ENCODE measurements around the gene SPN.
"Not testable (repeated sequence)": the region's sequence is repeated elsewhere in the genome, so short reads cannot be mapped to it uniquely, and the experiment has no call there.

SPN gene

GRCh38 chr16:29676989-29677785 lies 14.1 kb downstream of the SPN start:
- DNase-seq (ENCODE audit: low spot score), result no peak
- H3K4me1 Mint-ChIP-seq (ENCODE audit: low read depth), result peaks cover 24% of the 10 kb centered on the region
- H3K9me3 Mint-ChIP-seq, result no peaks in the 10 kb centered on the region
- H3K36me3 Mint-ChIP-seq (ENCODE audit: low read depth), result peaks cover 14% of the 10 kb centered on the region
- H3K27ac Mint-ChIP-seq, result peak overlapping the region; percentile 31
- H3K4me3 Mint-ChIP-seq, result no peak overlapping the region
- no peaks in the 10 kb centered on the region for H3K27me3 Mint-ChIP-seq (ENCODE audit: low read depth)

- DNase-seq (ENCODE audit: low spot score), result peak; percentile 23
- peaks cover 24% of the 10 kb centered on the region for H3K4me1 Mint-ChIP-seq (ENCODE audit: low read depth)
- H3K36me3 Mint-ChIP-seq (ENCODE audit: low read depth), result peaks cover 12% of the 10 kb centered on the region
- no peaks in the 10 kb centered on the region for H3K27me3 Mint-ChIP-seq (ENCODE audit: low read depth)
- peak within 1 kb of the TSS; percentile 85 for H3K27ac Mint-ChIP-seq
- no peaks in the 10 kb centered on the region for H3K9me3 Mint-ChIP-seq
- H3K4me3 Mint-ChIP-seq, result peak within 1 kb of the TSS; percentile 82
These were observed 15.7 kb downstream of the SPN start, which contains the start of gene QPRT for GRCh38 chr16:29678691-29679267. QPRT (plus strand) TSS chr16:29679180; CDS start chr16:29679198, 18 bp downstream.

- Mint-ChIP-seq H3K4me3 (peak overlapping the region; percentile 82), H3K27me3 (ENCODE audit: low read depth) (no peaks in the 10 kb centered on the region), H3K36me3 (ENCODE audit: low read depth) (peaks cover 11% of the 10 kb centered on the region), H3K27ac (peak overlapping the region; percentile 85), H3K4me1 (ENCODE audit: low read depth) (peaks cover 20% of the 10 kb centered on the region), H3K9me3 (no peaks in the 10 kb centered on the region)
- no peak for DNase-seq (ENCODE audit: low spot score)
These were observed 17.1 kb downstream of the SPN start for GRCh38 chr16:29680180-29680598.

- Mint-ChIP-seq H3K27me3 (ENCODE audit: low read depth) (no peaks in the 10 kb centered on the region), H3K4me3 (no peak overlapping the region), H3K36me3 (ENCODE audit: low read depth) (peaks cover 10% of the 10 kb centered on the region), H3K4me1 (ENCODE audit: low read depth) (peaks cover 24% of the 10 kb centered on the region), H3K9me3 (no peaks in the 10 kb centered on the region), H3K27ac (no peak overlapping the region)
- no peak for DNase-seq (ENCODE audit: low spot score)
These were observed 20.6 kb downstream of the SPN start for GRCh38 chr16:29683543-29684090.

GRCh38 chr16:29684679-29685078 lies 21.6 kb downstream of the SPN start:
- no peaks in the 10 kb centered on the region for H3K9me3 Mint-ChIP-seq
- H3K36me3 Mint-ChIP-seq (ENCODE audit: low read depth), result peaks cover 11% of the 10 kb centered on the region
- no peak for DNase-seq (ENCODE audit: low spot score)
- H3K4me3 Mint-ChIP-seq, result no peak overlapping the region
- no peaks in the 10 kb centered on the region for H3K27me3 Mint-ChIP-seq (ENCODE audit: low read depth)
- H3K27ac Mint-ChIP-seq, result no peak overlapping the region
- peaks cover 18% of the 10 kb centered on the region for H3K4me1 Mint-ChIP-seq (ENCODE audit: low read depth)

- Mint-ChIP-seq H3K4me3 (no peak overlapping the region), H3K27me3 (ENCODE audit: low read depth) (no peaks in the 10 kb centered on the region), H3K9me3 (no peaks in the 10 kb centered on the region), H3K36me3 (ENCODE audit: low read depth) (peaks cover 11% of the 10 kb centered on the region), H3K27ac (peak overlapping the region; percentile 33), H3K4me1 (ENCODE audit: low read depth) (peaks cover 14% of the 10 kb centered on the region)
- no peak for DNase-seq (ENCODE audit: low spot score)
These were observed 23.8 kb downstream of the SPN start for GRCh38 chr16:29686740-29687332.

- no peak for DNase-seq (ENCODE audit: low spot score)
- no peak overlapping the region for H3K4me3 Mint-ChIP-seq
- peak overlapping the region; percentile 2 for H3K27ac Mint-ChIP-seq
- H3K27me3 Mint-ChIP-seq (ENCODE audit: low read depth), result no peaks in the 10 kb centered on the region
- peaks cover 11% of the 10 kb centered on the region for H3K36me3 Mint-ChIP-seq (ENCODE audit: low read depth)
- no peaks in the 10 kb centered on the region for H3K9me3 Mint-ChIP-seq
- peaks cover 14% of the 10 kb centered on the region for H3K4me1 Mint-ChIP-seq (ENCODE audit: low read depth)
These were observed 24.7 kb downstream of the SPN start for GRCh38 chr16:29687755-29688154.

- Mint-ChIP-seq H3K27me3 (ENCODE audit: low read depth) (no peaks in the 10 kb centered on the region), H3K4me3 (no peak overlapping the region), H3K4me1 (ENCODE audit: low read depth) (peaks cover 14% of the 10 kb centered on the region), H3K9me3 (no peaks in the 10 kb centered on the region), H3K27ac (peak overlapping the region; percentile 2), H3K36me3 (ENCODE audit: low read depth) (peaks cover 11% of the 10 kb centered on the region)
- no peak for DNase-seq (ENCODE audit: low spot score)
These were observed 25.1 kb downstream of the SPN start for GRCh38 chr16:29688172-29688571.

GRCh38 chr16:29689490-29690351 lies 26.7 kb downstream of the SPN start:
- not testable (repeated sequence) for DNase-seq (ENCODE audit: low spot score); H3K4me3 Mint-ChIP-seq; H3K36me3 Mint-ChIP-seq (ENCODE audit: low read depth); H3K9me3 Mint-ChIP-seq; H3K27ac Mint-ChIP-seq; H3K27me3 Mint-ChIP-seq (ENCODE audit: low read depth)
- H3K4me1 Mint-ChIP-seq (ENCODE audit: low read depth), result peaks cover 14% of the 10 kb centered on the region

GRCh38 chr16:29692606-29693005 lies 29.6 kb downstream of the SPN start:
- not testable (repeated sequence) for H3K27me3 Mint-ChIP-seq (ENCODE audit: low read depth); H3K9me3 Mint-ChIP-seq; H3K36me3 Mint-ChIP-seq (ENCODE audit: low read depth); H3K27ac Mint-ChIP-seq; H3K4me1 Mint-ChIP-seq (ENCODE audit: low read depth); H3K4me3 Mint-ChIP-seq; DNase-seq (ENCODE audit: low spot score)

- no peak for DNase-seq (ENCODE audit: low spot score)
- Mint-ChIP-seq H3K27me3 (ENCODE audit: low read depth) (no peaks in the 10 kb centered on the region), H3K4me1 (ENCODE audit: low read depth) (peaks cover 5% of the 10 kb centered on the region), H3K4me3 (no peak overlapping the region), H3K36me3 (ENCODE audit: low read depth) (peaks cover 9% of the 10 kb centered on the region), H3K27ac (no peak overlapping the region), H3K9me3 (no peaks in the 10 kb centered on the region)
These were observed 31.5 kb downstream of the SPN start for GRCh38 chr16:29694384-29695195.

- not testable (repeated sequence) for H3K27ac Mint-ChIP-seq; H3K4me1 Mint-ChIP-seq (ENCODE audit: low read depth); H3K9me3 Mint-ChIP-seq; H3K4me3 Mint-ChIP-seq; DNase-seq (ENCODE audit: low spot score); H3K27me3 Mint-ChIP-seq (ENCODE audit: low read depth); H3K36me3 Mint-ChIP-seq (ENCODE audit: low read depth)
These were observed 32.6 kb downstream of the SPN start for GRCh38 chr16:29695675-29696074.

- no peak for DNase-seq (ENCODE audit: low spot score)
- Mint-ChIP-seq H3K4me3 (no peak overlapping the region), H3K9me3 (peaks cover 4% of the 10 kb centered on the region)
These were observed 33.9 kb downstream of the SPN start for GRCh38 chr16:29696881-29697331.

More at GRCh38 chr16:29696881-29697331, 33.9 kb downstream of the SPN start:
- Mint-ChIP-seq H3K27ac (no peak overlapping the region), H3K36me3 (ENCODE audit: low read depth) (peaks cover 7% of the 10 kb centered on the region), H3K4me1 (ENCODE audit: low read depth) (peaks cover 18% of the 10 kb centered on the region), H3K27me3 (ENCODE audit: low read depth) (no peaks in the 10 kb centered on the region)
